Measurements from ENCODE around the gene TSPAN9. TPM values are rescaled to one million over a fixed set of nuclear protein-coding genes. Genes with fewer than 3 reads are reported as not detected.

TSPAN9 gene
- total RNA-seq, 1 donor from 2014 or later: 40.9 TPM

GRCh38 chr12:3148366-3149000, 71.3 kb downstream of the TSPAN9 start:
- peaks cover 22% of the 10 kb centered on the region for H3K79me2 ChIP-seq (ENCODE audit: insufficient read depth, low read length)
- Mint-ChIP-seq H3K4me1 (ENCODE audit: low read depth, unreplicated experiment) (peaks cover 19% of the 10 kb centered on the region), H3K27me3 (ENCODE audit: low read depth, unreplicated experiment) (peaks cover 15% of the 10 kb centered on the region), H3K4me3 (ENCODE audit: unreplicated experiment) (no peak overlapping the region), H3K27ac (ENCODE audit: unreplicated experiment) (no peak overlapping the region), H3K9me3 (ENCODE audit: unreplicated experiment) (no peaks in the 10 kb centered on the region), H3K36me3 (ENCODE audit: low read depth, unreplicated experiment) (peaks cover 14% of the 10 kb centered on the region)
- no peak overlapping the region for H3K4me3 ChIP-seq (ENCODE audit: insufficient read depth, low read depth, low read length)
- H3K4me1 ChIP-seq (ENCODE audit: insufficient read depth, low read length): peaks cover 23% of the 10 kb centered on the region
- no peaks in the 10 kb centered on the region for H3K9me3 ChIP-seq (ENCODE audit: insufficient read depth, low read depth, low read length)
- H2AFZ ChIP-seq (ENCODE audit: low read depth, low read length): no peak overlapping the region
- no peaks in the 10 kb centered on the region for H3K36me3 ChIP-seq (ENCODE audit: insufficient read depth, low read length)
- H4K20me1 ChIP-seq (ENCODE audit: insufficient read depth, low read length): peaks cover 67% of the 10 kb centered on the region
- H3K27me3 ChIP-seq (ENCODE audit: insufficient read depth, low read length): no peaks in the 10 kb centered on the region
- DNase-seq (ENCODE audit: low read depth): no peak
- no peak overlapping the region for H3K9ac ChIP-seq (ENCODE audit: low read length)
- no peak for FAIRE-seq
- H3K27ac ChIP-seq (ENCODE audit: low read depth, low read length): no peak overlapping the region
- no peak overlapping the region for H3K4me2 ChIP-seq (ENCODE audit: low read length)
- TF ChIP-seq CTCF (IDR thresholded peaks at IDR 0.05; ENCODE audit: insufficient read depth, low read depth, low read length) (no peak), EZH2 (IDR thresholded peaks at IDR 0.05; ENCODE audit: insufficient read depth, low read length) (no peak)

- H3K27me3 ChIP-seq (ENCODE audit: insufficient read depth, low read length): no peaks in the 10 kb centered on the region
- H3K4me3 ChIP-seq (ENCODE audit: insufficient read depth, low read depth, low read length): no peak overlapping the region
- Mint-ChIP-seq H3K4me3 (ENCODE audit: unreplicated experiment) (no peak overlapping the region), H3K27me3 (ENCODE audit: low read depth, unreplicated experiment) (peaks cover 15% of the 10 kb centered on the region), H3K9me3 (ENCODE audit: unreplicated experiment) (no peaks in the 10 kb centered on the region), H3K4me1 (ENCODE audit: low read depth, unreplicated experiment) (peaks cover 19% of the 10 kb centered on the region), H3K27ac (ENCODE audit: unreplicated experiment) (no peak overlapping the region), H3K36me3 (ENCODE audit: low read depth, unreplicated experiment) (peaks cover 14% of the 10 kb centered on the region)
- peaks cover 24% of the 10 kb centered on the region for H3K79me2 ChIP-seq (ENCODE audit: insufficient read depth, low read length)
- no peak overlapping the region for H3K4me2 ChIP-seq (ENCODE audit: low read length)
- H3K27ac ChIP-seq (ENCODE audit: low read depth, low read length): no peak overlapping the region
- DNase-seq (ENCODE audit: low read depth): no peak
- no peaks in the 10 kb centered on the region for H3K9me3 ChIP-seq (ENCODE audit: insufficient read depth, low read depth, low read length)
- H3K36me3 ChIP-seq (ENCODE audit: insufficient read depth, low read length): no peaks in the 10 kb centered on the region
- H2AFZ ChIP-seq (ENCODE audit: low read depth, low read length): no peak overlapping the region
- FAIRE-seq: no peak
- H4K20me1 ChIP-seq (ENCODE audit: insufficient read depth, low read length): peaks cover 61% of the 10 kb centered on the region
- TF ChIP-seq CTCF (IDR thresholded peaks at IDR 0.05; ENCODE audit: insufficient read depth, low read depth, low read length): no peak
- TF ChIP-seq EZH2 (IDR thresholded peaks at IDR 0.05; ENCODE audit: insufficient read depth, low read length): no peak
- peak overlapping the region; percentile 26 for H3K9ac ChIP-seq (ENCODE audit: low read length)
- H3K4me1 ChIP-seq (ENCODE audit: insufficient read depth, low read length): peaks cover 23% of the 10 kb centered on the region
These were observed 72.5 kb downstream of the TSPAN9 start for GRCh38 chr12:3149515-3150307.

GRCh38 chr12:3150308-3150670, 73.1 kb downstream of the TSPAN9 start:
- peaks cover 12% of the 10 kb centered on the region for H3K27me3 Mint-ChIP-seq (ENCODE audit: low read depth, unreplicated experiment)
- no peak for FAIRE-seq

More at GRCh38 chr12:3150308-3150670, 73.1 kb downstream of the TSPAN9 start:
- Mint-ChIP-seq H3K36me3 (ENCODE audit: low read depth, unreplicated experiment) (peaks cover 8% of the 10 kb centered on the region), H3K4me1 (ENCODE audit: low read depth, unreplicated experiment) (peaks cover 19% of the 10 kb centered on the region), H3K27ac (ENCODE audit: unreplicated experiment) (no peak overlapping the region), H3K9me3 (ENCODE audit: unreplicated experiment) (no peaks in the 10 kb centered on the region), H3K4me3 (ENCODE audit: unreplicated experiment) (no peak overlapping the region)
- peak overlapping the region; percentile 77 for H3K4me2 ChIP-seq (ENCODE audit: low read length)
- H3K9ac ChIP-seq (ENCODE audit: low read length): peak overlapping the region; percentile 4
- peaks cover 23% of the 10 kb centered on the region for H3K4me1 ChIP-seq (ENCODE audit: insufficient read depth, low read length)
- H3K27ac ChIP-seq (ENCODE audit: low read depth, low read length): no peak overlapping the region
- TF ChIP-seq CTCF (IDR thresholded peaks at IDR 0.05; ENCODE audit: insufficient read depth, low read depth, low read length) (no peak), EZH2 (IDR thresholded peaks at IDR 0.05; ENCODE audit: insufficient read depth, low read length) (no peak)
- DNase-seq (ENCODE audit: low read depth): no peak
- H3K4me3 ChIP-seq (ENCODE audit: insufficient read depth, low read depth, low read length): no peak overlapping the region
- peaks cover 23% of the 10 kb centered on the region for H3K79me2 ChIP-seq (ENCODE audit: insufficient read depth, low read length)
- peaks cover 55% of the 10 kb centered on the region for H4K20me1 ChIP-seq (ENCODE audit: insufficient read depth, low read length)
- H3K36me3 ChIP-seq (ENCODE audit: insufficient read depth, low read length): no peaks in the 10 kb centered on the region
- H3K27me3 ChIP-seq (ENCODE audit: insufficient read depth, low read length): no peaks in the 10 kb centered on the region
- no peak overlapping the region for H2AFZ ChIP-seq (ENCODE audit: low read depth, low read length)
- no peaks in the 10 kb centered on the region for H3K9me3 ChIP-seq (ENCODE audit: insufficient read depth, low read depth, low read length)
